ENCODE results near the gene NKD1. TPM values are rescaled to one million over a fixed set of nuclear protein-coding genes. Genes with fewer than 3 reads are reported as not detected.

Gene NKD1
- polyA plus RNA-seq, 3 donors = 0.01 TPM; not detected in 2

DNA sequence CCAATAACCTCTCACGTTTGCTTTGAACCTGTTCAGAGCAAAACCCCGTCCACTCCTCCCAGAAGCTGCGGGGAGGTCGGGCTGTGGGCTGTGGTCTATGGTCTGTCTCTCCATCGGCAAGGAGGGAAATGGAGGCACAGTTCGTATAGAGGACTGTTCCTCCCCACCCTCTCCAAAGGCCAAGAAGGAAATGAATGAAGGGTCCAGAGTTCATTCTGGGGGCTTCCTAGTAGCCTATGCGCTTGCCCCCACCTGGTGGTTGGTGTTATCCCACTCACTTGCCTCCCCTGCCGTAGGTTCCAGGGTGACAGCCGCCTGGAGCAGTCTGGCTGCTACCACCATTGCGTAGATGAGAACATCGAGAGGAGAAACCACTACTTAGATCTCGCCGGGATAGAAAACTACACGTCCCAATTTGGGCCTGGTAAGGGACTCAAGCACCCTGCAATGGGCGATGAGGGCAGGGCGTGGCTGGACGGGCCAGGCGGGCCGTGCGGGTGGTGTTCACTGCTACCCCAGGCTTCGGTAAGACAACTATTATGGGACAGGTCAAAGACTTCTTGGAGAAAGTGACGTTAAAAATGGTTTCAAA lies 83.9 kb downstream of the NKD1 start:
- Mint-ChIP-seq H3K9me3 (peaks cover 0 to 3% (median 0%) of the 10 kb centered on the region in 7 donors), H3K27me3 (ENCODE audit: low read depth in 3 of 3) (peaks cover 5 to 12% (median 6%) of the 10 kb centered on the region in 3 donors), H3K4me3 (no peak overlapping the region), H3K4me1 (peaks cover 21% of the 10 kb centered on the region), H3K36me3 (no peaks in the 10 kb centered on the region), H3K27ac (peak overlapping the region in 1 of 7 donors; percentile 71)
- 94% methylated on average over 12 of the region's 22 CpGs for WGBS (ENCODE audit: insufficient coverage)
- TF ChIP-seq, protein P1, sequence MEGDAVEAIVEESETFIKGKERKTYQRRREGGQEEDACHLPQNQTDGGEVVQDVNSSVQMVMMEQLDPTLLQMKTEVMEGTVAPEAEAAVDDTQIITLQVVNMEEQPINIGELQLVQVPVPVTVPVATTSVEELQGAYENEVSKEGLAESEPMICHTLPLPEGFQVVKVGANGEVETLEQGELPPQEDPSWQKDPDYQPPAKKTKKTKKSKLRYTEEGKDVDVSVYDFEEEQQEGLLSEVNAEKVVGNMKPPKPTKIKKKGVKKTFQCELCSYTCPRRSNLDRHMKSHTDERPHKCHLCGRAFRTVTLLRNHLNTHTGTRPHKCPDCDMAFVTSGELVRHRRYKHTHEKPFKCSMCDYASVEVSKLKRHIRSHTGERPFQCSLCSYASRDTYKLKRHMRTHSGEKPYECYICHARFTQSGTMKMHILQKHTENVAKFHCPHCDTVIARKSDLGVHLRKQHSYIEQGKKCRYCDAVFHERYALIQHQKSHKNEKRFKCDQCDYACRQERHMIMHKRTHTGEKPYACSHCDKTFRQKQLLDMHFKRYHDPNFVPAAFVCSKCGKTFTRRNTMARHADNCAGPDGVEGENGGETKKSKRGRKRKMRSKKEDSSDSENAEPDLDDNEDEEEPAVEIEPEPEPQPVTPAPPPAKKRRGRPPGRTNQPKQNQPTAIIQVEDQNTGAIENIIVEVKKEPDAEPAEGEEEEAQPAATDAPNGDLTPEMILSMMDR (IDR thresholded peaks at IDR 0.05) = no peak
- Histone ChIP-seq H3K36me3 (replicated peaks in 1 of 2; ENCODE audit: control insufficient read depth in 1 of 2, insufficient read depth in 2 of 2, low read length in 2 of 2) (no peaks in the 10 kb centered on the region), H4K20me1 (ENCODE audit: insufficient read depth, low read length) (no peaks in the 10 kb centered on the region), H3K9ac (ENCODE audit: insufficient read depth, low read length, poor library complexity, severe bottlenecking) (no peak overlapping the region), H3K79me2 (ENCODE audit: insufficient read depth, low read length) (no peaks in the 10 kb centered on the region), H2AFZ (ENCODE audit: insufficient read depth, low read depth, low read length, poor library complexity, severe bottlenecking) (no peak overlapping the region), H3K27me3 (ENCODE audit: control insufficient read depth in 2 of 2, insufficient read depth in 2 of 2, low read length in 2 of 2) (no peaks in the 10 kb centered on the region), H3K4me2 (replicated peaks; ENCODE audit: extremely low read depth, low read length, poor library complexity, severe bottlenecking) (no peak overlapping the region), H3K4me1 (ENCODE audit: control insufficient read depth in 1 of 2, insufficient read depth in 2 of 2, low read length in 2 of 2) (peaks cover 17 to 18% of the 10 kb centered on the region in 2 donors), H3K27ac (ENCODE audit: low read depth in 1 of 2, low read length in 2 of 2) (no peak overlapping the region), H3K4me3 (replicated peaks in 1 of 3; ENCODE audit: low read depth in 2 of 3, low read length in 3 of 3) (no peak overlapping the region), H3K9me3 (replicated peaks in 1 of 2; ENCODE audit: control insufficient read depth in 1 of 2, insufficient read depth in 1 of 2, low read length in 2 of 2) (no peaks in the 10 kb centered on the region)
- intact Hi-C loops (cut with micrococcal nuclease) = no loop called here
- no peak for DNase-seq

DNA sequence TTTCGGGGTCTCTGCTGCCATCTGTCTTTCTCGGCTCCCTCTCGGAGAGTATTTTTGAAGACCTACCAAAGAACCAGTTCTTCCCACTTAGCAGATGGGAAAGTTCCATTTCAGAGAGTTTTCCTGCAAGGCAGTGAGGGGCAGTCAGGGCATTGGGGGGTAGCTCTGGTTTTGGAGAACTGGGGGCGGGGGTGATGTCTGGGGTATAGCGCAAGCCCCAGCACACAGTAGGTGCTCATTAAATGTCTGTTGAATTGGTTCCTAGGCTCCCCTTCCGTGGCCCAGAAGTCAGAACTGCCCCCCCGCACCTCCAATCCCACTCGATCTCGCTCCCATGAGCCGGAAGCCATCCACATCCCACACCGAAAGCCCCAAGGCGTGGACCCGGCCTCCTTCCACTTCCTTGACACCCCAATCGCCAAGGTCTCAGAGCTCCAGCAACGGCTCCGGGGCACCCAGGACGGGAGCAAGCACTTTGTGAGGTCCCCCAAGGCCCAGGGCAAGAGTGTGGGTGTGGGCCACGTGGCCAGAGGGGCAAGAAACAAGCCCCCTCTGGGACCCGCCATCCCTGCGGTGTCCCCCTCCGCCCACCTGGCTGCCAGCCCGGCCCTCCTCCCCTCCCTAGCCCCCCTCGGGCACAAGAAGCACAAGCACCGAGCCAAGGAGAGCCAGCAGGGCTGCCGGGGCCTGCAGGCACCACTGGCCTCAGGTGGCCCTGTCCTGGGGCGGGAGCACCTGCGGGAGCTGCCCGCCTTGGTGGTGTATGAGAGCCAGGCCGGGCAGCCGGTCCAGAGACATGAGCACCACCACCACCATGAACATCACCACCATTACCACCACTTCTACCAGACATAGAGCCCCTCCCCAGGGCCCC lies 85.0 kb downstream of the NKD1 start:
- Histone ChIP-seq H3K27me3 (ENCODE audit: control insufficient read depth in 2 of 2, insufficient read depth in 2 of 2, low read length in 2 of 2) (no peaks in the 10 kb centered on the region), H3K4me3 (replicated peaks in 1 of 3; ENCODE audit: low read depth in 2 of 3, low read length in 3 of 3) (no peak overlapping the region), H3K27ac (ENCODE audit: low read depth in 1 of 2, low read length in 2 of 2) (no peak overlapping the region), H3K9ac (ENCODE audit: insufficient read depth, low read length, poor library complexity, severe bottlenecking) (no peak overlapping the region), H4K20me1 (ENCODE audit: insufficient read depth, low read length) (no peaks in the 10 kb centered on the region), H3K4me2 (replicated peaks; ENCODE audit: extremely low read depth, low read length, poor library complexity, severe bottlenecking) (no peak overlapping the region), H2AFZ (ENCODE audit: insufficient read depth, low read depth, low read length, poor library complexity, severe bottlenecking) (no peak overlapping the region), H3K79me2 (ENCODE audit: insufficient read depth, low read length) (no peaks in the 10 kb centered on the region), H3K36me3 (replicated peaks in 1 of 2; ENCODE audit: control insufficient read depth in 1 of 2, insufficient read depth in 2 of 2, low read length in 2 of 2) (no peaks in the 10 kb centered on the region), H3K9me3 (replicated peaks in 1 of 2; ENCODE audit: control insufficient read depth in 1 of 2, insufficient read depth in 1 of 2, low read length in 2 of 2) (no peaks in the 10 kb centered on the region), H3K4me1 (ENCODE audit: control insufficient read depth in 1 of 2, insufficient read depth in 2 of 2, low read length in 2 of 2) (peaks cover 11% of the 10 kb centered on the region in 2 donors)
- DNase-seq = no peak
- Mint-ChIP-seq H3K4me3 (no peak overlapping the region), H3K4me1 (peaks cover 16% of the 10 kb centered on the region), H3K9me3 (peaks cover 0 to 3% (median 0%) of the 10 kb centered on the region in 7 donors), H3K36me3 (no peaks in the 10 kb centered on the region), H3K27ac (peak overlapping the region in 1 of 7 donors; percentile 17), H3K27me3 (ENCODE audit: low read depth in 3 of 3) (peaks cover 5 to 8% (median 7%) of the 10 kb centered on the region in 3 donors)
- WGBS (ENCODE audit: insufficient coverage) = 92% methylated on average over 12 of the region's 30 CpGs
- intact Hi-C loops (cut with micrococcal nuclease) = no loop called here
- TF ChIP-seq, protein P1 (IDR thresholded peaks at IDR 0.05) = no peak
